ENCODE results near the gene DTNBP1. TPM values are rescaled to one million over a fixed set of nuclear protein-coding genes. Genes with fewer than 3 reads are reported as not detected.

DTNBP1 gene
- total and polyA plus RNA-seq, 2 donors (not counting 3 experiments of a cell fraction or from before 2014, with no cell fraction given): 24.3 to 28.9 TPM

DNA sequence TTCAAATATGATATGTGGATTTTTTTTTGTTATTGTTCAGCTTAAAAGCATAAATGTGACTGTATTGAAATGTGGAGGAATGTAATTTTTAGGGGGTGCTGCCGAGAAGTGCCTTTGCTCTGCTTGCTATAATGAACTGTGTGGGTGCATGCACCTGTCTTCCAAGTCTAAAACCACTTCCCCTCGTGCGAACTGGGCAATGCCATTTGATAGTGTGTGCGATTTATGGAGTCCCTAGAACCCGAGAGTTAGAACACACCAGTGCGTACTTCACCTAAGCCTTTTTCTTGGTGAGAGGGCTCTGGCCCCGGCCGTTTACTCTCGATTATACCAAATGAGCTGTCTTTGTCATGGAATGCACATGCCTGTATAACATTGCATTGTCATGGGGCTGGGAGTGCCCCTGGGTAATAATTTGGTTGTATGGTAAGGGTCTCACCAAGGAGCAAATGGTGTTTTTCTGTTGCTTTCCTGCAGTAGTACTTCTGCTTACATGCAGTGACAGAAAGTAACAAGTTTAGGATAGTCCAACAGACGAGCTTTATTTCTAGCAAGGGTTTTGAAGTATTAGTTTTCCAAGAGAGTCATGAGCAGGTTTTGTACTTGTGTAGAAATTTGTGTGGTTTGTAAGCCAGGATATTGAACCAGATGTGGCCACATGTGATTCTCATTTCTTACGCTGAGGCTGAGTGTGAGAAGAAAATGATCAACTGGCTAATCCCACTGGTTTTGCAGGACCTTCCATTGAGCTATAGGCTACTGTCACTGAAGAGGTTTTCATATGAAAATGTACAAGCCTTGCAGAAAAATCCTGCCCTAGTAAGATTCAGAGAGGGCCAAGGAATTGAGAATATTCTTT, 172.4 kb downstream of the DTNBP1 start:
- FAIRE-seq: no peak
- POLR2A ChIA-PET: interaction anchor here (0.6 kb wide), 1 partner anchor 1294 kb away, joined by 9 read pairs; no protein-coding TSS in a partner anchor
- Histone ChIP-seq H3K9me1 (replicated peaks; ENCODE audit: control insufficient read depth, extremely low read depth, insufficient read depth, low read length) (no peaks in the 10 kb centered on the region), H3K4me2 (ENCODE audit: insufficient read depth, low read length) (no peak overlapping the region), H3K79me2 (ENCODE audit: control insufficient read depth, insufficient read depth, low read length) (no peaks in the 10 kb centered on the region), H3K4me3 (replicated peaks in 1 of 3; ENCODE audit: insufficient read depth in 1 of 3, low read depth in 1 of 3, low read length in 3 of 3) (no peak overlapping the region), H3K36me3 (ENCODE audit: control insufficient read depth in 2 of 2, extremely low read depth in 1 of 2, insufficient read depth in 2 of 2, low read length in 2 of 2) (peaks cover 0 to 2% of the 10 kb centered on the region in 2 experiments), H3K9me3 (replicated peaks; ENCODE audit: control insufficient read depth, insufficient read depth, low read length) (no peaks in the 10 kb centered on the region), H3K27me3 (ENCODE audit: control insufficient read depth in 2 of 2, insufficient read depth in 2 of 2, low read length in 2 of 2) (no peaks in the 10 kb centered on the region), H2AFZ (ENCODE audit: low read depth, low read length) (no peak overlapping the region), H3K27ac (ENCODE audit: insufficient read depth, low read depth, low read length) (no peak overlapping the region), H3K4me1 (ENCODE audit: control insufficient read depth, extremely low read depth, insufficient read depth, low read length) (no peaks in the 10 kb centered on the region), H4K20me1 (replicated peaks; ENCODE audit: control insufficient read depth, extremely low read depth, insufficient read depth, low read length) (no peaks in the 10 kb centered on the region), H3K9ac (replicated peaks; ENCODE audit: extremely low read depth, insufficient read depth, low read length) (no peak overlapping the region)
- TF ChIP-seq POLR2A (IDR thresholded peaks at IDR 0.05; ENCODE audit: low read depth, low read length) (no peak), EZH2 (IDR thresholded peaks at IDR 0.05; ENCODE audit: borderline replicate concordance, low read depth, low read length, severe bottlenecking) (no peak), MYC (IDR thresholded peaks at IDR 0.05; ENCODE audit: low read depth, low read length) (no peak), JUN (IDR thresholded peaks at IDR 0.05; ENCODE audit: borderline replicate concordance, insufficient read depth, insufficient read length, low read depth) (no peak), GATA2 (IDR thresholded peaks at IDR 0.05; ENCODE audit: insufficient read depth, insufficient read length, low read depth, low read length) (no peak), POLR2AphosphoS5 (IDR thresholded peaks at IDR 0.05; ENCODE audit: insufficient read depth, low read depth, low read length) (no peak), FOS (IDR thresholded peaks at IDR 0.05; ENCODE audit: borderline replicate concordance, insufficient read depth, low read length) (no peak)
- TF ChIP-seq, protein P1, sequence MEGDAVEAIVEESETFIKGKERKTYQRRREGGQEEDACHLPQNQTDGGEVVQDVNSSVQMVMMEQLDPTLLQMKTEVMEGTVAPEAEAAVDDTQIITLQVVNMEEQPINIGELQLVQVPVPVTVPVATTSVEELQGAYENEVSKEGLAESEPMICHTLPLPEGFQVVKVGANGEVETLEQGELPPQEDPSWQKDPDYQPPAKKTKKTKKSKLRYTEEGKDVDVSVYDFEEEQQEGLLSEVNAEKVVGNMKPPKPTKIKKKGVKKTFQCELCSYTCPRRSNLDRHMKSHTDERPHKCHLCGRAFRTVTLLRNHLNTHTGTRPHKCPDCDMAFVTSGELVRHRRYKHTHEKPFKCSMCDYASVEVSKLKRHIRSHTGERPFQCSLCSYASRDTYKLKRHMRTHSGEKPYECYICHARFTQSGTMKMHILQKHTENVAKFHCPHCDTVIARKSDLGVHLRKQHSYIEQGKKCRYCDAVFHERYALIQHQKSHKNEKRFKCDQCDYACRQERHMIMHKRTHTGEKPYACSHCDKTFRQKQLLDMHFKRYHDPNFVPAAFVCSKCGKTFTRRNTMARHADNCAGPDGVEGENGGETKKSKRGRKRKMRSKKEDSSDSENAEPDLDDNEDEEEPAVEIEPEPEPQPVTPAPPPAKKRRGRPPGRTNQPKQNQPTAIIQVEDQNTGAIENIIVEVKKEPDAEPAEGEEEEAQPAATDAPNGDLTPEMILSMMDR (IDR thresholded peaks at IDR 0.05; ENCODE audit: extremely low read depth in 1 of 2, insufficient read depth in 1 of 2, low read depth in 1 of 2, low read length in 2 of 2): no peak
- TF ChIP-seq, protein P2, sequence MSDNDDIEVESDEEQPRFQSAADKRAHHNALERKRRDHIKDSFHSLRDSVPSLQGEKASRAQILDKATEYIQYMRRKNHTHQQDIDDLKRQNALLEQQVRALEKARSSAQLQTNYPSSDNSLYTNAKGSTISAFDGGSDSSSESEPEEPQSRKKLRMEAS (IDR thresholded peaks at IDR 0.05; ENCODE audit: insufficient read depth, insufficient read length): no peak
- dilution Hi-C loops (cut with MboI; ENCODE audit: extremely low pct_ligation_motif_present, low sequenced_read_pairs) (no loop called here), intact Hi-C loops (cut with micrococcal nuclease) (loop anchor here (1.0 kb wide), 3 partner anchors 133 to 1279 kb away; no protein-coding TSS in a partner anchor)
- no TSS peak for BruUV-seq (replicated peaks)
- CTCF ChIA-PET: interaction anchor here (0.9 to 2.8 kb wide), 14 partner anchors 9 to 1361 kb away, joined by 3 to 16 read pairs (median 3); no protein-coding TSS in a partner anchor
- no peak for DNase-seq (ENCODE audit: low read depth, low spot score)
